IMR-90 (cell line): ENCODE data around the gene PRDM12. TPM values are rescaled to one million over a fixed set of nuclear protein-coding genes. Genes with fewer than 3 reads are reported as not detected.
A peak's percentile ranks its signal among the peaks of the same experiment; 100 is the strongest.

Experiments used
- ATAC-seq: fragments of 200-7000 bp; cut with Tn5 transposase; 2 replicates; pipeline ENCODE4 v1.9.1; 2020; ENCODE audit warnings: low read depth, mild to moderate bottlenecking, moderate library complexity
- BruUV-seq: library from RNA; stranded (reverse); fragments of 400-500 nt; replicated peaks from 2 replicates; lab custom pipeline; 2021; lab: Mats Ljungman, UMichigan
- CTCF ChIA-PET: fragments of 300-600 bp; formaldehyde crosslinking; extraction: SDS; loops from one replicate; lab custom pipeline; 2021; ENCODE audit warnings: antibody characterized with exemption; lab: Yijun Ruan, JAX
- POLR2A ChIA-PET: fragments of 300-600 bp; sonication (Branson Sonifier 250); formaldehyde crosslinking; loops from one replicate; lab custom pipeline; 2022; ENCODE audit warnings: antibody characterized with exemption; ENCODE audit not compliant: unreplicated experiment; lab: Charles Lee
- DNase-seq: peaks from one replicate; pipeline ENCODE4 v3.0.0; 2013
- H2AFZ ChIP-seq: replicated peaks from 2 replicates; pipeline ENCODE3; 2013; ENCODE audit warnings: low read length, mild to moderate bottlenecking; ENCODE audit not compliant: poor library complexity
- H2AK5ac ChIP-seq: 2 replicates; pipeline ENCODE4 v1.6.1; 2013; ENCODE audit warnings: low read depth, low read length, inconsistent platforms
- H2AK9ac ChIP-seq: replicated peaks from 2 replicates; pipeline ENCODE3; 2013; ENCODE audit warnings: mild to moderate bottlenecking, low read depth, low read length, moderate library complexity; ENCODE audit not compliant: poor library complexity
- H2BK120ac ChIP-seq: 2 replicates; pipeline ENCODE4 v1.6.1; 2013; ENCODE audit warnings: low read depth, low read length, inconsistent platforms
- H2BK15ac ChIP-seq: 3 replicates; pipeline ENCODE4 v1.6.1; 2013; ENCODE audit warnings: low read depth, low read length, inconsistent platforms
- H2BK20ac ChIP-seq: 2 replicates; pipeline ENCODE4 v1.6.1; 2013; ENCODE audit warnings: low read depth, mild to moderate bottlenecking, inconsistent platforms, low read length, moderate library complexity
- H2BK5ac ChIP-seq: 2 replicates; pipeline ENCODE4 v1.6.1; 2013; ENCODE audit warnings: mild to moderate bottlenecking, low read depth, low read length, inconsistent platforms; ENCODE audit not compliant: poor library complexity, severe bottlenecking
- H3K14ac ChIP-seq: replicated peaks from 2 replicates; pipeline ENCODE4 v1.6.1; 2013; ENCODE audit warnings: low read depth, low read length, inconsistent platforms
- H3K18ac ChIP-seq: 2 replicates; pipeline ENCODE4 v1.6.1; 2013; ENCODE audit warnings: low read depth, low read length, control low read depth
- H3K23ac ChIP-seq: 2 replicates; pipeline ENCODE4 v1.6.1; 2013; ENCODE audit warnings: low read depth, low read length, inconsistent platforms
- H3K27ac ChIP-seq: 2 replicates; pipeline ENCODE4 v1.5.1; 2013; ENCODE audit warnings: mild to moderate bottlenecking, control low read depth, low read length; ENCODE audit not compliant: insufficient read depth
- H3K27me3 ChIP-seq: 2 replicates; pipeline ENCODE4 v1.6.1; 2013; ENCODE audit warnings: low read length; ENCODE audit not compliant: control insufficient read depth, insufficient read depth
- H3K36me3 ChIP-seq: 2 replicates; pipeline ENCODE4 v1.6.1; 2013; ENCODE audit warnings: low read length, mixed read lengths; ENCODE audit not compliant: control insufficient read depth, insufficient read depth
- H3K4ac ChIP-seq: 2 replicates; pipeline ENCODE4 v1.6.1; 2013; ENCODE audit warnings: low read depth, low read length, inconsistent platforms
- H3K4me1 ChIP-seq: 2 replicates; pipeline ENCODE4 v1.6.1; 2013; ENCODE audit warnings: low read length, mixed read lengths; ENCODE audit not compliant: control insufficient read depth, insufficient read depth
- H3K4me2 ChIP-seq: 2 replicates; pipeline ENCODE4 v1.6.1; 2013; ENCODE audit warnings: low read depth, mild to moderate bottlenecking, control low read depth, low read length, moderate library complexity
- H3K4me3 ChIP-seq: 2 replicates; pipeline ENCODE4 v1.5.1; 2013; ENCODE audit warnings: low read depth, mild to moderate bottlenecking, control low read depth, low read length, moderate library complexity; ENCODE audit not compliant: insufficient read depth
- H3K56ac ChIP-seq: 2 replicates; pipeline ENCODE4 v1.6.1; 2013; ENCODE audit warnings: low read length, inconsistent platforms; ENCODE audit not compliant: insufficient read depth; ENCODE audit errors: extremely low read depth
- H3K79me1 ChIP-seq, 2 experiments: 2 replicates each; pipeline ENCODE4 v1.6.1; 2013; ENCODE audit warnings: low read length in 2 of 2, inconsistent platforms in 1 of 2, low read depth in 1 of 2
- H3K9ac ChIP-seq: 2 replicates; pipeline ENCODE4 v1.6.1; 2013; ENCODE audit warnings: low read depth, low read length, control low read depth
- H3K9me1 ChIP-seq: 2 replicates; pipeline ENCODE4 v1.6.1; 2013; ENCODE audit warnings: low read length, inconsistent platforms; ENCODE audit not compliant: insufficient read depth
- H3K9me3 ChIP-seq: 2 replicates; pipeline ENCODE4 v1.6.1; 2013; ENCODE audit warnings: low read length; ENCODE audit not compliant: control insufficient read depth, insufficient read depth
- H4K20me1 ChIP-seq: 2 replicates; pipeline ENCODE4 v1.6.1; 2013; ENCODE audit warnings: low read length, inconsistent platforms; ENCODE audit not compliant: insufficient read depth
- H4K5ac ChIP-seq: 2 replicates; pipeline ENCODE4 v1.6.1; 2013; ENCODE audit warnings: mild to moderate bottlenecking, low read depth, low read length, control low read depth
- H4K8ac ChIP-seq, 2 experiments: 2 replicates each; pipeline ENCODE4 v1.6.1; 2013; ENCODE audit warnings: low read depth in 2 of 2, low read length in 2 of 2, control low read depth in 1 of 2, inconsistent platforms in 1 of 2
- H4K91ac ChIP-seq: 2 replicates; pipeline ENCODE4 v1.6.1; 2013; ENCODE audit warnings: low read depth, low read length, inconsistent platforms; ENCODE audit not compliant: insufficient read depth
- BHLHE40 ChIP-seq: fragments of 150-350 bp; IDR thresholded peaks from 2 replicates; pipeline ENCODE4 v1.6.1; 2016; ENCODE audit warnings: mild to moderate bottlenecking, low read depth, low read length
- MAFK ChIP-seq: IDR thresholded peaks from 2 replicates; pipeline ENCODE4 v1.6.1; 2012; ENCODE audit warnings: low read depth, low read length, improper control_type of control experiment
- POLR2A ChIP-seq: IDR thresholded peaks from 2 replicates; pipeline ENCODE4 v1.6.1; 2012; ENCODE audit warnings: mild to moderate bottlenecking, low read depth, low read length
- WGBS, 2 experiments: methylation state at CpG; one replicate each; pipeline versions ENCODE4 v1.1.5 to v1.1.7; 2013; ENCODE audit warnings: missing lambda C conversion rate in 2 of 2; ENCODE audit not compliant: insufficient read length in 1 of 2; ENCODE audit errors: extremely low coverage in 2 of 2; 5-methylcytosine and 5-hydroxymethylcytosine counted together
- dilution Hi-C: fragments of 300-500 bp; cut with HindIII; formaldehyde crosslinking; loops from one replicate; pipeline ENCODE4 v1.14.3; 2018; ENCODE audit warnings: low sequenced_read_pairs; ENCODE audit not compliant: unreplicated experiment
- in situ Hi-C: fragments of 300-500 bp; cut with MboI; formaldehyde crosslinking; loops from 3 replicates; pipeline ENCODE4 v1.14.3; 2019; ENCODE audit warnings: low sequenced_read_pairs, inconsistent platforms, mixed read lengths
- intact Hi-C: fragments of 100-400 bp; cut with micrococcal nuclease; formaldehyde crosslinking; loops from 2 replicates; pipeline ENCODE4 v1.10.0; 2022
- polyA plus RNA-seq, 3 experiments: library from polyadenylated mRNA; depleted of rRNA; stranded (reverse); fragments of >200 nt; gene quantifications; 2 replicates each; pipeline ENCODE4 v1.2.3, GENCODE V29; 2012; ENCODE audit warnings: low replicate concordance in 1 of 3
- total RNA-seq: library from RNA; depleted of rRNA; stranded (reverse); fragments of >200 nt; gene quantifications from 2 replicates; pipeline ENCODE4 v1.2.3, GENCODE V29; 2012
- TF ChIP-seq, protein P1 (sequence below): fragments of 150-350 bp; IDR thresholded peaks from 2 replicates; pipeline ENCODE4 v1.6.1; 2017; ENCODE audit warnings: mild to moderate bottlenecking, antibody characterized with exemption, low read length, low read depth

Gene PRDM12
- total and polyA plus RNA-seq, 2 of the 4 experiments (the other 2 are of a cell fraction): not detected

DNA sequence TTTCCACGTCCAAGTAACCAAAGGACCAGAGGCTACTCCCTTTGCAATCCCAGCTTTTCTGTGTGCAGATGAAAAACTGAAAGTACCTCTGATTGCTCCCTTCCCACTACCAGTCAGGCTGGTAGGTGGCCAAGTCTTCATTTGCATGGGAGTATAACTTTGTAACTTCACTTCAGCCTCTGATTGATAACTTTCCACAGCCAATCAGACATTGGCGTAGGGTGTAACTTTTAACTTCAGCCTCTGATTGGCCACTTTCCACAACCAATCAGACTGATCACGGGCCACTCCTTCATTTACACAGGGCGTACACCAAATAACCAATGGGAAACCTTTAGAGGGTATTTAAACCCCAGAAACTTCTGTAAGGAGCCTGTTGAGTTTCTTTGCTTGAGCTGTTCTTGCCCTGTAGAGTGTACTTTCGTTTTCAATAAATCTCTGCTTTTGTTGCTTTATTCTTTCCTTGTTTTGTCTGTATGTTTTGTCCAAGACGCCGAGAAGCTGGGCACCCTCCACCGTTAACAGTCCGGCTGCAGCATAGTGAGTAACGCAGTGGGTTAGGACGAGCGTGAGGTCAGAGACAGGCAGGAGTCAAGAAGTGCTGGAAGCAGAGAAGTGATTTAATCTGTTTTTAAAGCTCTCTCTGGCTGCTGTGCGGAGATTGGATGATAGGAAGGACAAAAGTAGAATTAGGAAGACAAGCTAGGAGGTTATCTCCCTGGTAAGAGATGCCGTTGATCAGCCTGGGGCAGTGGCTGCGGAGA, 25.7 kb downstream of the PRDM12 start:
- intact Hi-C loops: loop anchor here (10.0 kb wide), 2 partner anchors 325 to 445 kb away; no protein-coding TSS in a partner anchor
- no TSS peak for BruUV-seq
- no peak overlapping the region for H2AK9ac ChIP-seq
- no peak overlapping the region for H3K23ac ChIP-seq
- H2AFZ ChIP-seq: peak overlapping the region; percentile 89
- 57% methylated on average over 5 of the region's 15 CpGs; no CpG with 5 or more reads in 1 of the 2 experiments for WGBS, 2 experiments
- H3K14ac ChIP-seq: peak overlapping the region; percentile 75
- H3K79me1 ChIP-seq: peaks cover 5 to 9% of the 10 kb centered on the region in 2 experiments; a peak in 3 of 4 replicates
- peaks cover under 1% of the 10 kb centered on the region; the same call in 1 of the 2 replicates for H3K36me3 ChIP-seq
- ATAC-seq (peak; percentile 80), DNase-seq (peak; percentile 94)
- peaks cover 1% of the 10 kb centered on the region; the same call in 1 of the 2 replicates for H3K9me1 ChIP-seq
- H3K27ac ChIP-seq: 0 out of 2 replicates have a peak overlapping the region, but pooled peaks have one; percentile 35
- H3K4me3 ChIP-seq: peak overlapping the region; percentile 57
- no peaks in the 10 kb centered on the region for H3K9me3 ChIP-seq
- H2BK20ac ChIP-seq: peak overlapping the region; percentile 8; the same call in 1 of the 2 replicates
- H2BK120ac ChIP-seq: peak overlapping the region; percentile 3; the same call in 1 of the 2 replicates
- peak overlapping the region; percentile 11; the same call in 1 of the 2 replicates for H3K18ac ChIP-seq
- H4K8ac ChIP-seq: peak overlapping the region; percentile 52 to 84; a peak in 2 of 4 replicates
- H3K4me2 ChIP-seq: peak overlapping the region; percentile 80
- H3K56ac ChIP-seq: no peak overlapping the region; the same call in 1 of the 2 replicates
- ChIA-PET POLR2A (no interaction called here), CTCF (interaction anchor here (1.0 kb wide), 1 partner anchor 11 kb away, joined by 3 read pairs; no protein-coding TSS in a partner anchor)
- TF ChIP-seq BHLHE40: peak; percentile 72
- TF ChIP-seq, protein P1, sequence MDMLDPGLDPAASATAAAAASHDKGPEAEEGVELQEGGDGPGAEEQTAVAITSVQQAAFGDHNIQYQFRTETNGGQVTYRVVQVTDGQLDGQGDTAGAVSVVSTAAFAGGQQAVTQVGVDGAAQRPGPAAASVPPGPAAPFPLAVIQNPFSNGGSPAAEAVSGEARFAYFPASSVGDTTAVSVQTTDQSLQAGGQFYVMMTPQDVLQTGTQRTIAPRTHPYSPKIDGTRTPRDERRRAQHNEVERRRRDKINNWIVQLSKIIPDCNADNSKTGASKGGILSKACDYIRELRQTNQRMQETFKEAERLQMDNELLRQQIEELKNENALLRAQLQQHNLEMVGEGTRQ: no peak
- TF ChIP-seq MAFK: no peak
- peak; percentile 66; the same call in 1 of the 2 replicates for TF ChIP-seq POLR2A
- H4K5ac ChIP-seq: peak overlapping the region; percentile 74
- H3K4ac ChIP-seq: peak overlapping the region; percentile 33; the same call in 1 of the 2 replicates
- in situ Hi-C loops: loop anchor here (5.0 kb wide), 1 partner anchor 238 kb away; no protein-coding TSS in a partner anchor
- peak overlapping the region; percentile 5; the same call in 1 of the 2 replicates for H4K91ac ChIP-seq
- no peak overlapping the region for H2AK5ac ChIP-seq
- H3K4me1 ChIP-seq: no peaks in the 10 kb centered on the region
- peaks cover 1% of the 10 kb centered on the region; the same call in 1 of the 2 replicates for H4K20me1 ChIP-seq
- dilution Hi-C loops: no loop called here
- no peaks in the 10 kb centered on the region for H3K27me3 ChIP-seq
- peak overlapping the region; percentile 62 for H3K9ac ChIP-seq
- no peak overlapping the region for H2BK15ac ChIP-seq
- peak overlapping the region; percentile 41 for H2BK5ac ChIP-seq
